ENCODE measurements around the gene WNT5B. TPM values are rescaled to one million over a fixed set of nuclear protein-coding genes. Genes with fewer than 3 reads are reported as not detected.

Gene WNT5B
- total and polyA plus RNA-seq, 2 donors (not counting 1 experiment from before 2014, with no cell fraction given): 0.33 to 0.57 TPM

- DNase-seq (no peak), ATAC-seq (ENCODE audit: low read depth) (no peak)
- Histone ChIP-seq H3K9me3 (ENCODE audit: control extremely low read depth in 1 of 3, control insufficient read depth in 2 of 3, insufficient read depth in 1 of 3, low read length in 2 of 3) (no peaks in the 10 kb centered on the region), H4K20me1 (ENCODE audit: control insufficient read depth, insufficient read depth, low read length, poor library complexity, severe bottlenecking) (no peaks in the 10 kb centered on the region), H3K4me2 (replicated peaks; ENCODE audit: low read depth, low read length, poor library complexity, severe bottlenecking) (no peak overlapping the region), H3K27me3 (replicated peaks in 1 of 4; ENCODE audit: control extremely low read depth in 1 of 4, control insufficient read depth in 3 of 4, insufficient read depth in 4 of 4, low read length in 3 of 4) (peaks cover 0 to 8% (median under 1%) of the 10 kb centered on the region in 4 experiments), H2AFZ (ENCODE audit: insufficient read depth, low read depth, low read length, poor library complexity, severe bottlenecking) (no peak overlapping the region), H3K27ac (ENCODE audit: low read length in 2 of 2) (no peak overlapping the region), H3K36me3 (replicated peaks in 1 of 2; ENCODE audit: control extremely low read depth in 1 of 2, control insufficient read depth in 1 of 2, extremely low read depth in 1 of 2, insufficient read depth in 2 of 2, low read length in 1 of 2) (no peaks in the 10 kb centered on the region), H3K4me1 (ENCODE audit: control insufficient read depth in 2 of 2, insufficient read depth in 2 of 2, low read length in 2 of 2) (no peaks in the 10 kb centered on the region), H3K4me3 (ENCODE audit: control extremely low read depth in 1 of 5, extremely low read depth in 1 of 5, insufficient read depth in 1 of 5, low read depth in 2 of 5, low read length in 4 of 5) (no peak overlapping the region), H3K9ac (ENCODE audit: low read length) (no peak overlapping the region), H3K79me2 (ENCODE audit: control insufficient read depth, insufficient read depth, low read length) (no peaks in the 10 kb centered on the region)
- Mint-ChIP-seq H3K4me1 (peaks cover 2% of the 10 kb centered on the region), H3K4me3 (no peak overlapping the region), H3K27ac (no peak overlapping the region), H3K27me3 (peaks cover 12% of the 10 kb centered on the region), H3K9me3 (ENCODE audit: insufficient read depth) (no peaks in the 10 kb centered on the region)
- CTCF ChIA-PET: interaction anchor here (0.9 kb wide), 1 partner anchor 51 kb away, joined by 3 read pairs; the partner anchor contains the start of gene ADIPOR2
- no peak for TF ChIP-seq EZH2 (IDR thresholded peaks at IDR 0.05; ENCODE audit: borderline replicate concordance, insufficient read depth, low read depth, low read length, poor library complexity, severe bottlenecking)
- no peak for TF ChIP-seq CTCF (IDR thresholded peaks at IDR 0.05)
- 95% methylated on average over 40 of the region's 40 CpGs for WGBS (ENCODE audit: insufficient coverage)
- intact Hi-C loops (cut with micrococcal nuclease): no loop called here
- POLR2A ChIA-PET: no interaction called here
Measured at GRCh38 chr12:1639538-1639937, 10.5 kb downstream of the WNT5B start.

- H3K79me2 ChIP-seq (ENCODE audit: control insufficient read depth, insufficient read depth, low read length): no peaks in the 10 kb centered on the region
- no peaks in the 10 kb centered on the region for H3K4me1 ChIP-seq (ENCODE audit: control insufficient read depth in 2 of 2, insufficient read depth in 2 of 2, low read length in 2 of 2)
- no peak overlapping the region for H3K4me2 ChIP-seq (replicated peaks; ENCODE audit: low read depth, low read length, poor library complexity, severe bottlenecking)
- POLR2A ChIA-PET: no interaction called here
- no peak for ATAC-seq (ENCODE audit: low read depth)
- Mint-ChIP-seq H3K9me3 (ENCODE audit: insufficient read depth) (no peaks in the 10 kb centered on the region), H3K4me1 (peaks cover 3% of the 10 kb centered on the region), H3K4me3 (no peak overlapping the region), H3K27me3 (peaks cover 9% of the 10 kb centered on the region), H3K27ac (no peak overlapping the region)
- peaks cover 0 to 3% (median 0%) of the 10 kb centered on the region in 4 experiments for H3K27me3 ChIP-seq (replicated peaks in 1 of 4; ENCODE audit: control extremely low read depth in 1 of 4, control insufficient read depth in 3 of 4, insufficient read depth in 4 of 4, low read length in 3 of 4)
- H2AFZ ChIP-seq (ENCODE audit: insufficient read depth, low read depth, low read length, poor library complexity, severe bottlenecking): no peak overlapping the region
- no peaks in the 10 kb centered on the region for H3K36me3 ChIP-seq (replicated peaks in 1 of 2; ENCODE audit: control extremely low read depth in 1 of 2, control insufficient read depth in 1 of 2, extremely low read depth in 1 of 2, insufficient read depth in 2 of 2, low read length in 1 of 2)
- H4K20me1 ChIP-seq (ENCODE audit: control insufficient read depth, insufficient read depth, low read length, poor library complexity, severe bottlenecking): no peaks in the 10 kb centered on the region
- H3K27ac ChIP-seq (ENCODE audit: low read length in 2 of 2): no peak overlapping the region
- CTCF ChIA-PET: interaction anchor here (0.6 to 1.7 kb wide), 3 partner anchors 25 to 300 kb away, joined by 3 to 5 read pairs (median 4); no protein-coding TSS in a partner anchor
- DNase-seq: no peak
- H3K4me3 ChIP-seq (ENCODE audit: control extremely low read depth in 1 of 5, extremely low read depth in 1 of 5, insufficient read depth in 1 of 5, low read depth in 2 of 5, low read length in 4 of 5): no peak overlapping the region
- intact Hi-C loops (cut with micrococcal nuclease): no loop called here
- WGBS (ENCODE audit: insufficient coverage): 96% methylated on average over 13 of the region's 18 CpGs
- H3K9me3 ChIP-seq (ENCODE audit: control extremely low read depth in 1 of 3, control insufficient read depth in 2 of 3, insufficient read depth in 1 of 3, low read length in 2 of 3): no peaks in the 10 kb centered on the region
- H3K9ac ChIP-seq (ENCODE audit: low read length): no peak overlapping the region
- no peak for TF ChIP-seq CTCF (IDR thresholded peaks at IDR 0.05)
Measured at GRCh38 chr12:1640328-1641234, 11.6 kb downstream of the WNT5B start.
